ENCODE results near the gene NR3C1. TPM values are rescaled to one million over a fixed set of nuclear protein-coding genes. Genes with fewer than 3 reads are reported as not detected.

The NR3C1 gene
- 85.8 and 93.3 TPM in 2 replicates for total RNA-seq

GRCh38 chr5:143403593-143404415 is at the start of gene NR3C1:
Gene NR3C1, minus strand, starts transcription at chr5:143403686. Its CDS starts 2,847 bp downstream, at chr5:143400839.

